Hepatocyte (in vitro differentiated cells): ENCODE data around the gene MREG. TPM values are rescaled to one million over a fixed set of nuclear protein-coding genes. Genes with fewer than 3 reads are reported as not detected.

Source experiments
- DNase-seq: peaks from one replicate; pipeline ENCODE4 v3.0.0-alpha.2; 2016; ENCODE audit warnings: low spot score
- H2AFZ ChIP-seq: fragments of 200-600 bp; sonication (generic); 2 replicates; pipeline ENCODE4 v1.6.0; 2016; ENCODE audit warnings: antibody characterized with exemption, mild to moderate bottlenecking
- H3K27ac ChIP-seq: fragments of 200-600 bp; sonication (generic); 2 replicates; pipeline ENCODE4 v1.5.1; 2016; ENCODE audit warnings: mild to moderate bottlenecking
- H3K27me3 ChIP-seq: fragments of 200-600 bp; sonication (generic); 2 replicates; pipeline ENCODE4 v1.6.1; 2016
- H3K36me3 ChIP-seq: fragments of 200-600 bp; sonication (generic); replicated peaks from 2 replicates; pipeline ENCODE4 v1.5.1; 2016; ENCODE audit warnings: low read depth; ENCODE audit not compliant: insufficient read depth
- H3K4me1 ChIP-seq: fragments of 200-600 bp; sonication (generic); 2 replicates; pipeline ENCODE4 v1.5.1; 2016; ENCODE audit warnings: mild to moderate bottlenecking, moderate library complexity; ENCODE audit not compliant: insufficient read depth
- H3K4me2 ChIP-seq: fragments of 200-600 bp; sonication (generic); 2 replicates; pipeline ENCODE4 v1.6.0; 2016
- H3K4me3 ChIP-seq: fragments of 200-600 bp; sonication (generic); 2 replicates; pipeline ENCODE4 v1.5.1; 2016; ENCODE audit warnings: mild to moderate bottlenecking
- H3K79me2 ChIP-seq: fragments of 200-600 bp; sonication (generic); 2 replicates; pipeline ENCODE4 v1.6.0; 2017; ENCODE audit warnings: mild to moderate bottlenecking
- H3K9me2 ChIP-seq: fragments of 200-600 bp; sonication (generic); replicated peaks from 2 replicates; pipeline ENCODE4 v1.6.0; 2017; ENCODE audit warnings: mild to moderate bottlenecking; ENCODE audit not compliant: insufficient read depth
- H3K9me3 ChIP-seq: fragments of 200-600 bp; sonication (generic); 2 replicates; pipeline ENCODE4 v1.5.1; 2016; ENCODE audit warnings: low read depth, mild to moderate bottlenecking
- H4K20me1 ChIP-seq: fragments of 200-600 bp; sonication (generic); 2 replicates; pipeline ENCODE4 v1.6.0; 2016; ENCODE audit warnings: mild to moderate bottlenecking; ENCODE audit not compliant: insufficient read depth, poor library complexity, severe bottlenecking
- EZH2 ChIP-seq: fragments of 200-600 bp; sonication (generic); IDR thresholded peaks from 2 replicates; pipeline ENCODE4 v1.6.1; 2016; ENCODE audit warnings: antibody characterized with exemption, mild to moderate bottlenecking, borderline replicate concordance
- EZH2phosphoT487 ChIP-seq: fragments of 200-600 bp; sonication (generic); IDR thresholded peaks from one replicate; pipeline ENCODE4 v1.6.1; 2018; ENCODE audit warnings: antibody characterized with exemption, mild to moderate bottlenecking, low read depth, moderate library complexity; ENCODE audit not compliant: unreplicated experiment, severe bottlenecking
- WGBS: methylation state at CpG from one replicate; pipeline ENCODE4 v1.1.6; 2016; ENCODE audit warnings: low lambda C conversion rate; ENCODE audit errors: missing lambda C conversion rate; 5-methylcytosine and 5-hydroxymethylcytosine counted together
- polyA plus RNA-seq: library from polyadenylated mRNA; unstranded; fragments of >200 nt; fragmentation: Nextera tagmentation; extraction: Ambion mirVana; gene quantifications from 2 replicates; pipeline ENCODE4 v1.2.1, GENCODE V29; 2016
- total RNA-seq: library from RNA; depleted of rRNA; stranded (reverse); fragments of >200 nt; gene quantifications from 2 replicates; pipeline ENCODE4 v1.2.3, GENCODE V29; 2014
- TF ChIP-seq, protein P1 (sequence below): fragments of 200-600 bp; sonication (generic); IDR thresholded peaks from 2 replicates; pipeline ENCODE4 v1.5.1; 2016; ENCODE audit warnings: antibody characterized with exemption, mild to moderate bottlenecking; ENCODE audit not compliant: poor library complexity

MREG gene
- total and polyA plus RNA-seq, 2 experiments from 2014 or later, result 5.6 to 12.9 TPM

GRCh38 chr2:215904101-215904500, 109.2 kb downstream of the MREG start:
- Histone ChIP-seq H3K4me2 (no peak overlapping the region), H3K9me3 (no peaks in the 10 kb centered on the region), H3K79me2 (no peaks in the 10 kb centered on the region), H3K27ac (no peak overlapping the region), H2AFZ (no peak overlapping the region), H3K9me2 (no peaks in the 10 kb centered on the region), H4K20me1 (no peaks in the 10 kb centered on the region), H3K27me3 (no peaks in the 10 kb centered on the region), H3K4me1 (no peaks in the 10 kb centered on the region), H3K36me3 (no peaks in the 10 kb centered on the region), H3K4me3 (no peak overlapping the region)
- 86% methylated on average over 5 of the region's 5 CpGs for WGBS
- TF ChIP-seq EZH2 (no peak), EZH2phosphoT487 (no peak)
- TF ChIP-seq, protein P1, sequence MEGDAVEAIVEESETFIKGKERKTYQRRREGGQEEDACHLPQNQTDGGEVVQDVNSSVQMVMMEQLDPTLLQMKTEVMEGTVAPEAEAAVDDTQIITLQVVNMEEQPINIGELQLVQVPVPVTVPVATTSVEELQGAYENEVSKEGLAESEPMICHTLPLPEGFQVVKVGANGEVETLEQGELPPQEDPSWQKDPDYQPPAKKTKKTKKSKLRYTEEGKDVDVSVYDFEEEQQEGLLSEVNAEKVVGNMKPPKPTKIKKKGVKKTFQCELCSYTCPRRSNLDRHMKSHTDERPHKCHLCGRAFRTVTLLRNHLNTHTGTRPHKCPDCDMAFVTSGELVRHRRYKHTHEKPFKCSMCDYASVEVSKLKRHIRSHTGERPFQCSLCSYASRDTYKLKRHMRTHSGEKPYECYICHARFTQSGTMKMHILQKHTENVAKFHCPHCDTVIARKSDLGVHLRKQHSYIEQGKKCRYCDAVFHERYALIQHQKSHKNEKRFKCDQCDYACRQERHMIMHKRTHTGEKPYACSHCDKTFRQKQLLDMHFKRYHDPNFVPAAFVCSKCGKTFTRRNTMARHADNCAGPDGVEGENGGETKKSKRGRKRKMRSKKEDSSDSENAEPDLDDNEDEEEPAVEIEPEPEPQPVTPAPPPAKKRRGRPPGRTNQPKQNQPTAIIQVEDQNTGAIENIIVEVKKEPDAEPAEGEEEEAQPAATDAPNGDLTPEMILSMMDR, result no peak
- no peak for DNase-seq

- H2AFZ ChIP-seq, result no peak overlapping the region
- H3K36me3 ChIP-seq, result no peaks in the 10 kb centered on the region
- no peaks in the 10 kb centered on the region for H3K4me1 ChIP-seq
- H3K4me2 ChIP-seq, result no peak overlapping the region
- no peaks in the 10 kb centered on the region for H4K20me1 ChIP-seq
- no peaks in the 10 kb centered on the region for H3K9me3 ChIP-seq
- H3K9me2 ChIP-seq, result no peaks in the 10 kb centered on the region
- no peak for DNase-seq
- H3K27me3 ChIP-seq, result no peaks in the 10 kb centered on the region
- no peaks in the 10 kb centered on the region for H3K79me2 ChIP-seq
- TF ChIP-seq, protein P1, result no peak
- TF ChIP-seq EZH2phosphoT487 (no peak), EZH2 (no peak)
- H3K4me3 ChIP-seq, result no peak overlapping the region
- 93% methylated on average over 1 of the region's 1 CpG for WGBS
- no peak overlapping the region for H3K27ac ChIP-seq
These were observed 110.1 kb downstream of the MREG start for GRCh38 chr2:215903203-215903602.

GRCh38 chr2:215901796-215902195, 111.6 kb downstream of the MREG start:
- Histone ChIP-seq H2AFZ (no peak overlapping the region), H3K36me3 (no peaks in the 10 kb centered on the region), H3K4me1 (no peaks in the 10 kb centered on the region), H3K9me2 (no peaks in the 10 kb centered on the region), H3K4me3 (no peak overlapping the region), H3K27me3 (no peaks in the 10 kb centered on the region), H3K27ac (no peak overlapping the region), H3K4me2 (no peak overlapping the region), H3K79me2 (no peaks in the 10 kb centered on the region), H4K20me1 (no peaks in the 10 kb centered on the region), H3K9me3 (no peaks in the 10 kb centered on the region)
- no peak for TF ChIP-seq EZH2
- TF ChIP-seq, protein P1, result no peak
- no peak for TF ChIP-seq EZH2phosphoT487
- 76% methylated on average over 3 of the region's 3 CpGs for WGBS
- DNase-seq, result no peak

DNA sequence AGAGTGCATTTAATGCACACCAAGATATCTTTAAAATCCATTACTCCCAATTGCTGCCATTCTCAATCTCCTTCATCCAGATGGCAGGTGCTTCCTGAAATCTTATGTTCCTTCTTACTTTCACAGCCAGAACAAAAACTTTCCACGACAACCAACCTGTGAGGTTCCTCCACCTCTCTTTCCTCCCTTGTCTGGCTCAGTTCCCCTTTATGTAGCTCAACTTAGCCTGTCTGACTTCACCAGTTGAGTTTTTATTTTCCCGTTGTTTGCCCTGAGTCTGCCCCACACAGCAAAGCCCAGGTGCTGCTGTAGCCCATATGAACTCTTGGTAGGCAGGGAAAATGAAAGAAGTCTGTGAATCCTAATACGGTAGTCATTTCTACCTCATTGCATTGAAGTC, 112.5 kb downstream of the MREG start:
- Histone ChIP-seq H3K4me3 (no peak overlapping the region), H3K36me3 (no peaks in the 10 kb centered on the region), H3K9me3 (no peaks in the 10 kb centered on the region), H3K4me1 (no peaks in the 10 kb centered on the region), H3K27me3 (no peaks in the 10 kb centered on the region), H2AFZ (no peak overlapping the region), H4K20me1 (no peaks in the 10 kb centered on the region), H3K79me2 (no peaks in the 10 kb centered on the region), H3K27ac (no peak overlapping the region), H3K9me2 (no peaks in the 10 kb centered on the region), H3K4me2 (no peak overlapping the region)
- DNase-seq, result no peak
- 94% methylated on average over 3 of the region's 3 CpGs for WGBS
- TF ChIP-seq, protein P1, result no peak
- no peak for TF ChIP-seq EZH2
- no peak for TF ChIP-seq EZH2phosphoT487
